GM12801 (cell line): ENCODE measurements around the gene MACROD2.

Experiments used
- TF ChIP-seq, protein P1 (sequence below): IDR thresholded peaks from one replicate; pipeline ENCODE4 v1.5.1; 2011; ENCODE audit warnings: control low read depth; ENCODE audit not compliant: insufficient read length; ENCODE audit errors: extremely low read depth

MACROD2 gene

GRCh38 chr20:14521016-14521415 lies 525.7 kb downstream of the MACROD2 start:
- TF ChIP-seq, protein P1, sequence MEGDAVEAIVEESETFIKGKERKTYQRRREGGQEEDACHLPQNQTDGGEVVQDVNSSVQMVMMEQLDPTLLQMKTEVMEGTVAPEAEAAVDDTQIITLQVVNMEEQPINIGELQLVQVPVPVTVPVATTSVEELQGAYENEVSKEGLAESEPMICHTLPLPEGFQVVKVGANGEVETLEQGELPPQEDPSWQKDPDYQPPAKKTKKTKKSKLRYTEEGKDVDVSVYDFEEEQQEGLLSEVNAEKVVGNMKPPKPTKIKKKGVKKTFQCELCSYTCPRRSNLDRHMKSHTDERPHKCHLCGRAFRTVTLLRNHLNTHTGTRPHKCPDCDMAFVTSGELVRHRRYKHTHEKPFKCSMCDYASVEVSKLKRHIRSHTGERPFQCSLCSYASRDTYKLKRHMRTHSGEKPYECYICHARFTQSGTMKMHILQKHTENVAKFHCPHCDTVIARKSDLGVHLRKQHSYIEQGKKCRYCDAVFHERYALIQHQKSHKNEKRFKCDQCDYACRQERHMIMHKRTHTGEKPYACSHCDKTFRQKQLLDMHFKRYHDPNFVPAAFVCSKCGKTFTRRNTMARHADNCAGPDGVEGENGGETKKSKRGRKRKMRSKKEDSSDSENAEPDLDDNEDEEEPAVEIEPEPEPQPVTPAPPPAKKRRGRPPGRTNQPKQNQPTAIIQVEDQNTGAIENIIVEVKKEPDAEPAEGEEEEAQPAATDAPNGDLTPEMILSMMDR = no peak

DNA sequence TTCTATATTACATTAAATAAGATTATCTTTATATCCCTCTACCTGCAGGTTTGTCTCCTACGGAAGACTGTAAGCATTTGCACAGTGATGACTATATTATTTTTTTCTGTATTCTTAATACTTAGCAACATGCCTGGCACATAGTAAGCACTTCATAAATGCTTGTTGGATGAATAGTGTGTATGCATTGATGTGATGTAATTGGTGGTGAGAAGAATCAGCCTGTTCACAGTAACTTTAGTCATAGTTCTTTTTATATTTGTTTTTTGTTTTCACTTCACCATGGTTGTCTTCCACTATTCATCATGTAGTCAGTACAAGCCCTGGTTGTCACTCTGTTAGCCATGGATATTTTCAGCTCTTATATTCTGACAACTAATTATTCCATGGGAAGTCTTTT lies 526.1 kb downstream of the MACROD2 start:
- TF ChIP-seq, protein P1 = no peak

GRCh38 chr20:14522595-14522994 lies 527.3 kb downstream of the MACROD2 start:
- TF ChIP-seq, protein P1 = no peak

DNA sequence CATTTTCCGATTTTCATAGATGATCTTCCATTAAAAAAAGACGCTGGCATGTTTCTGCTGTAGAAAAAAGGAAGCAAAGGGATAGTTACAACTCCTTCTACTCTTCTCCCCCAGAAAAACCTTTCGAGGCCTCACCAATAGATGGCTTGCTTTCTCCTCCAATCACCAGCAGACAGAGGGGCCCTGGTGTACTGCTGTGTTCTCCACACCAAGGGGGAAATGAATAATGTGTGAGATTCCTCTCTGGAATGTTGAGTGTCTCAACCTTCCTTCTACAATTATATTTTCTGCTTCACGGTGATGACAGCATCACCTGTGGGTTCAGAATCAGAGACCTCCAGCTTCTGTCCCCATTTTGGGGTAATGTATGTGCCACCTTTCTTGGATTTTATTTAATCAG lies 527.8 kb downstream of the MACROD2 start:
- TF ChIP-seq, protein P1 = no peak

DNA sequence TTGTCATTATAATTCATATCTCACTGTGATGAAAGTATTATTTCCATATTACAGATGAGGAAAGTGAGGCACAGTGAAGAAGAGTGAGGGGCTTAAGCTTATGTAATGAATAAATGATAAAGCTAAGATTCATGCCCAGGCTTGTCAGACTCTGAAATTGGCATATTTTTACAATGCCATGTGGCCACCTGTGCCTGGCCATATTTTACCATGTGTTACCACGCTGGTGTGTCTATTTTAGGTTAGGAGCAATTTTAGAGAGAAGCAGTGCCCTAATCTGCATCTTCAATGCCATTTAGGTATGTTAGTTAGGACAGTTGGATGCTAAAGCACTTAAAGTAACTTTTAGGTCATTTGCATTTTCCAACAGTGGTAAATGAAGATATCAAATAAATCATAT lies 530.1 kb downstream of the MACROD2 start:
- TF ChIP-seq, protein P1 = no peak

DNA sequence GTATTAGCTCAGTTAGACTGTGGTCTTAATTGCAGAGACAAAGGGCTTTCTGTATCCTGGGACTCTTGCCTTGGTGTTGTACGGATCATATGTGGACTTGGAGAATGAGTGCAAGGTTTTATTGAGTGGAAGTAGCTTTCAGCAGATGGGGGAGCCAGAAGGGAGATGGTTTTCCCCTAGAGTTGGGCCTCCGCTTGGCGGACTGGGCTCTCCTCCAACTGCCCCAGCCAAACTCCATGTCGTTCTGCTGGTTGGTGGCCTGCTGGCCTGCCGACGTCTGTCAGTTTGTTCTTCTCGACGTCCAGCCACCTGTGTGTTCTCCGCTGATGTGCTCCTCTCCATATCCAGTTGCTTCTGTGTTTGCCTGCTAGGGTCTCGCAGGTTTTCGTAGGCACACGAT lies 531.6 kb downstream of the MACROD2 start:
- TF ChIP-seq, protein P1 = no peak

DNA sequence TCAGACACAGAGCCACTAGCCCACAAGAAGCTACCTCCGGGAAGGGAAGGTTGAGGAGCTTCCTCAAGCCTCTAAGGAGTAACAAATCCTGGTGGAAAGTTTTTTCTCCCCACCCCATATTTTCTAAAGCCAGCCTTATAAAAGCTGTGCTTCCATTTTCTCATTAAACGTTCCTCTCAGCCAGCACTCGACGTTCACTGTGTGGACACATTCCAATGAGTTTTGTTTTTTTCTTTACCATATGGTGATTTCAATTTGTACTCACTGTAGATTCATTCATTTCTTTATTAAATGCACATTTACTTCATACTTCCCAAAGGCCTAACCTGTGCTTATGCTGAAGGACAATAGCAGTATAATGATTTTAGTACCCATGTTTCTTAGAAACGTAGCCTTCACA lies 536.5 kb downstream of the MACROD2 start:
- TF ChIP-seq, protein P1 = no peak

DNA sequence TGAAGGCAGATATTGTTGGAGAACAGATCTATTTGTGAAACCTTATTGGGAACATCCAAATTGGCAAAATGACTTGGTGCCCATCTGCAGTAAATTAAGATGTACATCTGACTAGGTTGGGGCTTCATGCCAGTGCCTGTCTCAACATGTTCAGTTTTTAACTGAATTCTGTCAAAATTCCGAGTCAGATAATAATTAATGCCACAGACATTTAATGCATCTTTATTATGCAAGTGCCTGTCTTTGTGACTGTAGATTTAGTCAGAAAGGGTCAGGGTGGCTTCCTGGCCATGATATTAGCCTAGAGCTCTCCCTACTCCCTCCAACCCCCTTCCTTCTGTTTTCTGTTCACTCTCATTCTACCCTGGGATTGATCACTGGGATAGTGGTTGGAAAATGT lies 541.4 kb downstream of the MACROD2 start:
- TF ChIP-seq, protein P1 = no peak
